ENCODE measurements around the gene PHOX2B.

The PHOX2B gene

GRCh38 chr4:41776466-41776865, 27.9 kb upstream of the PHOX2B start:
- Histone ChIP-seq H3K36me3 (ENCODE audit: low read depth) (no peaks in the 10 kb centered on the region), H3K9me3 (ENCODE audit: severe bottlenecking) (no peaks in the 10 kb centered on the region), H3K4me1 (ENCODE audit: insufficient read depth, poor library complexity, severe bottlenecking) (no peaks in the 10 kb centered on the region), H3K27ac (ENCODE audit: poor library complexity, severe bottlenecking) (no peak overlapping the region), H3K27me3 (ENCODE audit: insufficient read depth, poor library complexity, severe bottlenecking) (no peaks in the 10 kb centered on the region), H3K4me3 (ENCODE audit: severe bottlenecking) (no peak overlapping the region)
- ATAC-seq (ENCODE audit: low read depth) (no peak), DNase-seq (ENCODE audit: low spot score) (no peak)
- TF ChIP-seq CTCF (IDR thresholded peaks at IDR 0.05; ENCODE audit: poor library complexity, severe bottlenecking): no peak

GRCh38 chr4:41763729-41764128, 15.2 kb upstream of the PHOX2B start:
- no peak for TF ChIP-seq CTCF (IDR thresholded peaks at IDR 0.05; ENCODE audit: poor library complexity, severe bottlenecking)
- ATAC-seq (ENCODE audit: low read depth) (peak; percentile 89), DNase-seq (ENCODE audit: low spot score) (no peak)
- no peak overlapping the region for H3K4me3 ChIP-seq (ENCODE audit: severe bottlenecking)
- H3K27ac ChIP-seq (ENCODE audit: poor library complexity, severe bottlenecking): no peak overlapping the region
- no peaks in the 10 kb centered on the region for H3K36me3 ChIP-seq (ENCODE audit: low read depth)
- H3K4me1 ChIP-seq (ENCODE audit: insufficient read depth, poor library complexity, severe bottlenecking): no peaks in the 10 kb centered on the region
- no peaks in the 10 kb centered on the region for H3K9me3 ChIP-seq (ENCODE audit: severe bottlenecking)
- peaks cover 27% of the 10 kb centered on the region for H3K27me3 ChIP-seq (ENCODE audit: insufficient read depth, poor library complexity, severe bottlenecking)

GRCh38 chr4:41758884-41759283, 10.4 kb upstream of the PHOX2B start:
- no peaks in the 10 kb centered on the region for H3K36me3 ChIP-seq (ENCODE audit: low read depth)
- no peak overlapping the region for H3K4me3 ChIP-seq (ENCODE audit: severe bottlenecking)
- H3K9me3 ChIP-seq (ENCODE audit: severe bottlenecking): no peaks in the 10 kb centered on the region
- no peak overlapping the region for H3K27ac ChIP-seq (ENCODE audit: poor library complexity, severe bottlenecking)
- DNase-seq (ENCODE audit: low spot score) (no peak), ATAC-seq (ENCODE audit: low read depth) (no peak)
- no peak for TF ChIP-seq CTCF (IDR thresholded peaks at IDR 0.05; ENCODE audit: poor library complexity, severe bottlenecking)
- no peaks in the 10 kb centered on the region for H3K4me1 ChIP-seq (ENCODE audit: insufficient read depth, poor library complexity, severe bottlenecking)
- H3K27me3 ChIP-seq (ENCODE audit: insufficient read depth, poor library complexity, severe bottlenecking): peaks cover 31% of the 10 kb centered on the region

- peaks cover 43% of the 10 kb centered on the region for H3K27me3 ChIP-seq (ENCODE audit: insufficient read depth, poor library complexity, severe bottlenecking)
- H3K4me3 ChIP-seq (ENCODE audit: severe bottlenecking): no peak overlapping the region
- no peaks in the 10 kb centered on the region for H3K36me3 ChIP-seq (ENCODE audit: low read depth)
- ATAC-seq (ENCODE audit: low read depth) (peak; percentile 75), DNase-seq (ENCODE audit: low spot score) (no peak)
- no peaks in the 10 kb centered on the region for H3K4me1 ChIP-seq (ENCODE audit: insufficient read depth, poor library complexity, severe bottlenecking)
- TF ChIP-seq CTCF (IDR thresholded peaks at IDR 0.05; ENCODE audit: poor library complexity, severe bottlenecking): no peak
- H3K27ac ChIP-seq (ENCODE audit: poor library complexity, severe bottlenecking): no peak overlapping the region
- no peaks in the 10 kb centered on the region for H3K9me3 ChIP-seq (ENCODE audit: severe bottlenecking)
Observed at GRCh38 chr4:41757521-41758156, 9.1 kb upstream of the PHOX2B start.

- Histone ChIP-seq H3K27ac (ENCODE audit: poor library complexity, severe bottlenecking) (no peak overlapping the region), H3K36me3 (ENCODE audit: low read depth) (no peaks in the 10 kb centered on the region), H3K9me3 (ENCODE audit: severe bottlenecking) (no peaks in the 10 kb centered on the region), H3K4me1 (ENCODE audit: insufficient read depth, poor library complexity, severe bottlenecking) (no peaks in the 10 kb centered on the region), H3K4me3 (ENCODE audit: severe bottlenecking) (no peak overlapping the region), H3K27me3 (ENCODE audit: insufficient read depth, poor library complexity, severe bottlenecking) (peaks cover 76% of the 10 kb centered on the region)
- DNase-seq (ENCODE audit: low spot score) (no peak), ATAC-seq (ENCODE audit: low read depth) (no peak)
- TF ChIP-seq CTCF (IDR thresholded peaks at IDR 0.05; ENCODE audit: poor library complexity, severe bottlenecking): no peak
Observed at GRCh38 chr4:41753942-41754341, 5.4 kb upstream of the PHOX2B start.

All from RWPE2 (cell line).